Suprapubic skin (tissue), 4 donors: ENCODE data around the gene FAF2. TPM values are rescaled to one million over a fixed set of nuclear protein-coding genes. Genes with fewer than 3 reads are reported as not detected.

Source experiments
- DNase-seq, 2 donors: peaks; one replicate each; pipeline ENCODE4 v3.0.0-alpha.2; 2019; ENCODE audit warnings: low spot score in 2 of 2
- H3K27ac ChIP-seq: fragments of 200-600 bp; sonication (generic); one replicate; pipeline ENCODE4 v1.5.1; 2019
- H3K27me3 ChIP-seq: fragments of 200-600 bp; sonication (generic); one replicate; pipeline ENCODE4 v1.5.1; 2019
- H3K36me3 ChIP-seq: fragments of 200-600 bp; sonication (generic); one replicate; pipeline ENCODE4 v1.5.1; 2019
- H3K4me1 ChIP-seq: fragments of 200-600 bp; sonication (generic); one replicate; pipeline ENCODE4 v1.5.1; 2019
- H3K4me3 ChIP-seq: fragments of 200-600 bp; sonication (generic); one replicate; pipeline ENCODE4 v1.5.1; 2019; ENCODE audit warnings: mild to moderate bottlenecking
- H3K9me3 ChIP-seq: fragments of 200-600 bp; sonication (generic); one replicate; pipeline ENCODE4 v1.5.1; 2019
- EP300 ChIP-seq: sonication (generic); formaldehyde crosslinking; IDR thresholded peaks from one replicate; pipeline ENCODE4 v1.6.1; 2017; ENCODE audit warnings: antibody characterized with exemption
- POLR2A ChIP-seq, 2 donors: fragments of 450-650 bp; IDR thresholded peaks; one replicate each; pipeline ENCODE4 v1.6.1; 2017; ENCODE audit warnings: antibody characterized with exemption in 2 of 2, mild to moderate bottlenecking in 2 of 2, moderate library complexity in 2 of 2
- POLR2AphosphoS5 ChIP-seq, 3 donors: sonication (generic); formaldehyde crosslinking; IDR thresholded peaks; one replicate each; pipeline ENCODE4 v1.6.1; 2017; ENCODE audit warnings: antibody characterized with exemption in 3 of 3
- WGBS: methylation state at CpG from one replicate; pipeline ENCODE4 v1.1.5; 2018; 5-methylcytosine and 5-hydroxymethylcytosine counted together
- total RNA-seq, 4 donors: library from RNA; depleted of rRNA; stranded (reverse); fragments of >200 nt; gene quantifications; one replicate each; pipeline ENCODE4 v1.1.0, GENCODE V29; 2016
- TF ChIP-seq, protein P1 (sequence below), 2 donors: fragments of 200-600 bp in 1 of 2; fragments of 450-650 bp in 1 of 2; sonication (generic) in 1 of 2; IDR thresholded peaks; one replicate each; pipeline ENCODE4 v1.5.1; 2016 to 2019; ENCODE audit warnings: antibody characterized with exemption in 2 of 2, mild to moderate bottlenecking in 1 of 2, moderate library complexity in 1 of 2

Gene FAF2, protein sequence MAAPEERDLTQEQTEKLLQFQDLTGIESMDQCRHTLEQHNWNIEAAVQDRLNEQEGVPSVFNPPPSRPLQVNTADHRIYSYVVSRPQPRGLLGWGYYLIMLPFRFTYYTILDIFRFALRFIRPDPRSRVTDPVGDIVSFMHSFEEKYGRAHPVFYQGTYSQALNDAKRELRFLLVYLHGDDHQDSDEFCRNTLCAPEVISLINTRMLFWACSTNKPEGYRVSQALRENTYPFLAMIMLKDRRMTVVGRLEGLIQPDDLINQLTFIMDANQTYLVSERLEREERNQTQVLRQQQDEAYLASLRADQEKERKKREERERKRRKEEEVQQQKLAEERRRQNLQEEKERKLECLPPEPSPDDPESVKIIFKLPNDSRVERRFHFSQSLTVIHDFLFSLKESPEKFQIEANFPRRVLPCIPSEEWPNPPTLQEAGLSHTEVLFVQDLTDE
- total RNA-seq = 10 to 100 TPM; 28.8 to 41.9 (median 37.1) TPM

DNA sequence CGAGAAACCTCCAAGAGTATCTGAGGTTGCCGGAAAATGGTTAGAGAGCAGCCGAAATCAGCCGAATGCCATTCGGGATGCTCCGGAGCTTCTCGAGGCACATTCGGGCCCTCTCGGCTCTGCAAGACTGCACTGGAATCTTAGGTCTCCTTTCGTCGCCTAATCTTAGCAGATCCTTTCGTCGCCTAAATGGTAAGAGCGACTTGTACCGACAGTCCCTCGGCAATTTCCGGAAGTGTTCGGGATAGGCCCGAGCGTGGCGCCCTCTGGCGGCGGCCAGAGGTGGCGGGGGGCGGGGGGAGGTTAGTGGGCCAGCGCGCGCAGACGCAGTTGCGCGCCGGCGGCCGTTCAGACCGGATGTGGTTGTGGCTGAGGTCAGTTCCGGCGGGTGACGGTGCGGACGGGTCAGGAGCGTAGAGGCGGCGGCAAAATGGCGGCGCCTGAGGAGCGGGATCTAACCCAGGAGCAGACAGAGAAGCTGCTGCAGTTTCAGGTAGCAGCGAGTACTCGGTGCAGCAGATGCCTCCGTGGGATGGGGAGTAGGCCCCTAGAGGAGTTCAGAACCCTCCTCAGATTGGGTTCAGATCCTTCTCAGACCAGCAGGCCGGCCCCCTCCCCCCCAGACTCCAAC, at the start of gene FAF2:
Gene FAF2 (plus strand): TSS at position 408 of the 631 bp plus-strand sequence. CDS start 23 bp downstream, at position 431.
- Histone ChIP-seq H3K9me3 (no peaks in the 10 kb centered on the region), H3K27ac (peak within 1 kb of the TSS; percentile 97), H3K36me3 (peaks cover 3% of the 10 kb centered on the region), H3K4me3 (peak within 1 kb of the TSS; percentile 91), H3K27me3 (no peaks in the 10 kb centered on the region), H3K4me1 (peaks cover 36% of the 10 kb centered on the region)
- WGBS = 2% methylated on average over 10 of the region's 50 CpGs
- TF ChIP-seq POLR2AphosphoS5 (IDR thresholded peaks at IDR 0.05) (peak; percentile 53 to 82 (median 55)), EP300 (no peak), POLR2A (IDR thresholded peaks at IDR 0.05) (peak in 1 of 2 donors; percentile 72)
- TF ChIP-seq, protein P1, sequence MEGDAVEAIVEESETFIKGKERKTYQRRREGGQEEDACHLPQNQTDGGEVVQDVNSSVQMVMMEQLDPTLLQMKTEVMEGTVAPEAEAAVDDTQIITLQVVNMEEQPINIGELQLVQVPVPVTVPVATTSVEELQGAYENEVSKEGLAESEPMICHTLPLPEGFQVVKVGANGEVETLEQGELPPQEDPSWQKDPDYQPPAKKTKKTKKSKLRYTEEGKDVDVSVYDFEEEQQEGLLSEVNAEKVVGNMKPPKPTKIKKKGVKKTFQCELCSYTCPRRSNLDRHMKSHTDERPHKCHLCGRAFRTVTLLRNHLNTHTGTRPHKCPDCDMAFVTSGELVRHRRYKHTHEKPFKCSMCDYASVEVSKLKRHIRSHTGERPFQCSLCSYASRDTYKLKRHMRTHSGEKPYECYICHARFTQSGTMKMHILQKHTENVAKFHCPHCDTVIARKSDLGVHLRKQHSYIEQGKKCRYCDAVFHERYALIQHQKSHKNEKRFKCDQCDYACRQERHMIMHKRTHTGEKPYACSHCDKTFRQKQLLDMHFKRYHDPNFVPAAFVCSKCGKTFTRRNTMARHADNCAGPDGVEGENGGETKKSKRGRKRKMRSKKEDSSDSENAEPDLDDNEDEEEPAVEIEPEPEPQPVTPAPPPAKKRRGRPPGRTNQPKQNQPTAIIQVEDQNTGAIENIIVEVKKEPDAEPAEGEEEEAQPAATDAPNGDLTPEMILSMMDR (IDR thresholded peaks at IDR 0.05) = peak; percentile 97 to 100
- peak; percentile 97 to 98 for DNase-seq

- DNase-seq = no peak
- H3K4me1 ChIP-seq = peaks cover 47% of the 10 kb centered on the region
- WGBS = 41% methylated on average over 17 of the region's 17 CpGs
- no peak for TF ChIP-seq POLR2AphosphoS5 (IDR thresholded peaks at IDR 0.05)
- TF ChIP-seq, protein P1 (IDR thresholded peaks at IDR 0.05) = no peak
- no peaks in the 10 kb centered on the region for H3K9me3 ChIP-seq
- peak overlapping the region; percentile 18 for H3K4me3 ChIP-seq
- peak overlapping the region; percentile 66 for H3K27ac ChIP-seq
- H3K36me3 ChIP-seq = peaks cover 36% of the 10 kb centered on the region
- H3K27me3 ChIP-seq = no peaks in the 10 kb centered on the region
Observed at GRCh38 chr5:176400382-176401156, 47.6 kb upstream of the FAF2 start.

DNA sequence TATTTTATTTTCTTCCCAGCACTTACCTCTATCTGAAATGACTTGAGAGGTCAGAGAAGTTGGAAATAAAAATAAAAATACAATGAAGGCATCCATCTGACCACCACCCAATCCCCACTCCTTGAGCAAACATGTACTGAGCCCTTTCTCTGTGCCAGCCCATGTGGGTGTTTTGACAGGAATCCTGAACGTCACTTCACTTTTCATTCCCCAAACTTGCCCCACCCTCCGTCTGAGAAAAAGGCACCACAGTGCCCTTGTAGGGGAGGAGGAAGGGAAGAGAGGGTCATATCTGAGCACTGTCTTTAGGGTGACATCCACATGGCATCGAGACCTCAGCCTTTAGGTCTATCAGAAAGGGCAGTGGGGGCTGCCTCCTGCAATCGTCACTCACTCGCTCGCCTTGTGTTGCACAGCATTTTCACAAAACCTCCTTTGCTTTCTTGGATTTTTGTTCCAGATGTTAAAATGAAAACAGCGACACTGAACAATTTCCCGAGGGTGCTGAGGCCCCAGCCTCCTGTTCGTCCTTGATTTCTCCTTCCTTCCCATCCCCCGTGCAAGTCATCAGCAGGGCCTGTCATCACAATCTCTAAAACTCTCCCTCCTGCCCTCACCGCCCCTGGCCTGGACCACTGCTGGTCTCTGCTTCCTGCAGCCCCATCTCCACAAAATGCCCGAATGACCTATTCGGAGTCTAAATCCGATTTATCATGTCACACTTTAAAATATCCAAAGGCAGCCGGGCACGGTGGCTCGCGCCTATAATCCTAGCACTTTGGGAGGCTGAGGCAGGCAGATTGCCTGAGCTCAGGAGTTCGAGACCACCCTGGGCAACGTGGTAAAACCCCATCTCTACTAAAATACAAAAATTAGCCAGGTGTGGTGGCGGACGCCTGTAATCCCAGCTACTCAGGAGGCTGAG, 46.6 kb upstream of the FAF2 start:
- H3K4me3 ChIP-seq = no peak overlapping the region
- H3K27ac ChIP-seq = peak overlapping the region; percentile 66
- TF ChIP-seq, protein P1 (IDR thresholded peaks at IDR 0.05) = no peak
- TF ChIP-seq POLR2AphosphoS5 (IDR thresholded peaks at IDR 0.05) = no peak
- no peak for TF ChIP-seq EP300
- TF ChIP-seq POLR2A (IDR thresholded peaks at IDR 0.05) = no peak
- peaks cover 36% of the 10 kb centered on the region for H3K36me3 ChIP-seq
- peak in 1 of 2 donors; percentile 36 for DNase-seq
- WGBS = 78% methylated on average over 22 of the region's 22 CpGs
- H3K27me3 ChIP-seq = no peaks in the 10 kb centered on the region
- H3K4me1 ChIP-seq = peaks cover 55% of the 10 kb centered on the region
- H3K9me3 ChIP-seq = no peaks in the 10 kb centered on the region

DNA sequence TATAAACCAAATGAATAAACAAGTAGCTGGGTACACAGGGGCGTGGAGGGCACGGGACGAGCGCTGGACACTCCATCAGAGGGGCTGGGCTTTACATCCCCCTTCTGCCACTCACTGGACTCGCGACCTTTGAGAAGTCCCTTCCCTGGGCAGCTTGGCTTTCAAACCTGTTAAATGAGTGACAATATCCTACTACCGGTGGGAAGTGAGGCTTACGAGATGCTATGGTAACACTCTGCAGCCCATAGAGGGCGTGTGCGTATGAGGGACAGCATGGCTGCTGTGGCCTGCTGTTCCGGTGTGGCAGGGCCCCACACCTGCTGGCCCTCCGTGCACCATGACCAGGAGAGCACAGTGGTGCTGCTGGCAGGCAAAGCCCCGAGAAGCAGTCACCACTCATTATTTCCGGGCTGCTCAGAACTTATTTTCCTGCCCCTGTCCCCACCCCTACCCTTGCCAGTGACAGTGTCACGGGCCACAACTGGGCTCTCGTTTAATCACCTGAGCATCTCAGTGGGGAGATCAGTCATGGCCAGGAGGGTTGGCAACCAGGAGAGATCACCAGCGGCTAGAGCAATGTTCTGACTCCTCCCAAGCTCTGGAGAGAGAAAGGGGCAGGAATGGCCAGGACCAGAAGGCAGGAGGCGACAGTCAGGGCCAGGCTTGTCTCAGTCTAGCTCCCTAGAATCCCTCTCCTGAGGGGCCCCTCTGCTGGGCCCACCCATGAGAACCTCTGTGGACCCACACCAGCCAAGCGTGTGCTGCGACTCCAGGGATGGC, 42.3 kb upstream of the FAF2 start:
- Histone ChIP-seq H3K4me3 (no peak overlapping the region), H3K36me3 (peaks cover 46% of the 10 kb centered on the region), H3K9me3 (no peaks in the 10 kb centered on the region), H3K4me1 (peaks cover 77% of the 10 kb centered on the region), H3K27ac (peak overlapping the region; percentile 51), H3K27me3 (no peaks in the 10 kb centered on the region)
- 86% methylated on average over 20 of the region's 20 CpGs for WGBS
- TF ChIP-seq POLR2AphosphoS5 (IDR thresholded peaks at IDR 0.05) (no peak), EP300 (no peak), POLR2A (IDR thresholded peaks at IDR 0.05) (no peak)
- TF ChIP-seq, protein P1 (IDR thresholded peaks at IDR 0.05) = no peak
- peak; percentile 50 to 53 for DNase-seq
